B cell (primary cell): Measurements from ENCODE around the gene ABCC3. TPM values are rescaled to one million over a fixed set of nuclear protein-coding genes. Genes with fewer than 3 reads are reported as not detected.

Experiments
- ATAC-seq: fragments of 200-7000 bp; cut with Tn5 transposase; one replicate; pipeline ENCODE4 v1.10.0; 2021; ENCODE audit warnings: low read depth, mild to moderate bottlenecking, moderate number of reproducible peaks, moderate library complexity
- CTCF ChIA-PET: fragments of 350-600 bp; sonication (Branson Sonifier 250); formaldehyde crosslinking; loops from one replicate; lab custom pipeline; 2021; ENCODE audit warnings: antibody characterized with exemption, inconsistent platforms; lab: Charles Lee
- POLR2A ChIA-PET: fragments of 350-600 bp; sonication (Branson Sonifier 250); formaldehyde crosslinking; loops from one replicate; lab custom pipeline; 2021; ENCODE audit warnings: antibody characterized with exemption; lab: Charles Lee
- DNase-seq: peaks from one replicate; pipeline ENCODE4 v3.0.0; 2013
- H2AFZ ChIP-seq: 2 replicates; pipeline ENCODE4 v1.6.1; 2012; ENCODE audit warnings: mild to moderate bottlenecking, low read depth, low read length; ENCODE audit not compliant: insufficient read depth, poor library complexity, severe bottlenecking
- H3K27ac ChIP-seq, 2 donors: 1 replicate in 1 of 2; 2 replicates in 1 of 2; pipeline ENCODE4 v1.5.1; 2012 to 2013; ENCODE audit warnings: low read length in 2 of 2, mild to moderate bottlenecking in 2 of 2, moderate library complexity in 1 of 2
- H3K27me3 ChIP-seq, 4 experiments: fragments of 200-600 bp in 1 of 4; sonication (generic) in 1 of 4; replicated peaks in 1 of 4; 1 replicate in 2 of 4; 2 replicates in 2 of 4; pipeline versions ENCODE4 v1.6.1 to v1.7.0; 2013 to 2016; ENCODE audit warnings: low read length in 3 of 4, mild to moderate bottlenecking in 2 of 4, mixed read lengths in 1 of 4, moderate library complexity in 1 of 4; ENCODE audit not compliant: insufficient read depth in 4 of 4, control insufficient read depth in 3 of 4; ENCODE audit errors: control extremely low read depth in 1 of 4
- H3K36me3 ChIP-seq, 2 experiments: replicated peaks in 1 of 2; 1 replicate in 1 of 2; 2 replicates in 1 of 2; pipeline versions ENCODE4 v1.6.1 to v1.7.1; 2013; ENCODE audit warnings: low read length in 1 of 2; ENCODE audit not compliant: insufficient read depth in 2 of 2, control insufficient read depth in 1 of 2; ENCODE audit errors: control extremely low read depth in 1 of 2, extremely low read depth in 1 of 2
- H3K4me1 ChIP-seq, 2 donors: fragments of 200-600 bp in 1 of 2; sonication (generic) in 1 of 2; 1 replicate in 1 of 2; 2 replicates in 1 of 2; pipeline versions ENCODE4 v1.5.1 to v1.6.1; 2013 to 2017; ENCODE audit warnings: low read length in 2 of 2; ENCODE audit not compliant: control insufficient read depth in 2 of 2, insufficient read depth in 2 of 2
- H3K4me2 ChIP-seq: replicated peaks from 2 replicates; pipeline ENCODE3; 2012; ENCODE audit warnings: mild to moderate bottlenecking, low read depth, low read length; ENCODE audit not compliant: poor library complexity, severe bottlenecking
- H3K4me3 ChIP-seq, 5 experiments: fragments of 200-600 bp in 1 of 5; sonication (generic) in 1 of 5; 1 replicate in 3 of 5; 2 replicates in 2 of 5; pipeline versions ENCODE4 v1.5.1 to v1.7.0; 2011 to 2016; ENCODE audit warnings: low read length in 4 of 5, mild to moderate bottlenecking in 4 of 5, low read depth in 2 of 5, control low read depth in 1 of 5, moderate library complexity in 1 of 5; ENCODE audit not compliant: insufficient read depth in 1 of 5; ENCODE audit errors: control extremely low read depth in 1 of 5, extremely low read depth in 1 of 5
- H3K79me2 ChIP-seq: fragments of 200-600 bp; sonication (generic); one replicate; pipeline ENCODE4 v1.6.0; 2016; ENCODE audit warnings: low read length; ENCODE audit not compliant: control insufficient read depth, insufficient read depth
- H3K9ac ChIP-seq: fragments of 200-600 bp; sonication (generic); 2 replicates; pipeline ENCODE4 v1.6.1; 2017; ENCODE audit warnings: mild to moderate bottlenecking, low read length, moderate library complexity
- H3K9me3 ChIP-seq, 3 donors: one replicate each; pipeline versions ENCODE4 v1.6.1 to v1.7.1; 2013; ENCODE audit warnings: low read length in 2 of 3; ENCODE audit not compliant: control insufficient read depth in 2 of 3, insufficient read depth in 1 of 3; ENCODE audit errors: control extremely low read depth in 1 of 3
- H4K20me1 ChIP-seq: 2 replicates; pipeline ENCODE4 v1.6.0; 2012; ENCODE audit warnings: mild to moderate bottlenecking, low read length; ENCODE audit not compliant: insufficient read depth, control insufficient read depth, poor library complexity, severe bottlenecking
- H3K27ac Mint-ChIP-seq: one replicate; pipeline ENCODE4 v1.8.0; 2021; ENCODE audit warnings: mixed read lengths
- H3K27me3 Mint-ChIP-seq: one replicate; pipeline ENCODE4 v1.8.0; 2021; ENCODE audit warnings: mixed read lengths
- H3K4me1 Mint-ChIP-seq: one replicate; pipeline ENCODE4 v1.8.0; 2021; ENCODE audit warnings: mixed read lengths
- H3K4me3 Mint-ChIP-seq: one replicate; pipeline ENCODE4 v1.8.0; 2021; ENCODE audit warnings: mixed read lengths
- H3K9me3 Mint-ChIP-seq: one replicate; pipeline ENCODE4 v1.8.0; 2022; ENCODE audit warnings: mixed read lengths; ENCODE audit not compliant: insufficient read depth
- CTCF ChIP-seq: fragments of 200-600 bp; IDR thresholded peaks from one replicate; pipeline ENCODE4 v1.8.0; 2022; ENCODE audit warnings: antibody characterized with exemption, mild to moderate bottlenecking
- EZH2 ChIP-seq: IDR thresholded peaks from 2 replicates; pipeline ENCODE4 v1.6.1; 2012; ENCODE audit warnings: borderline replicate concordance, low read depth, mild to moderate bottlenecking, moderate library complexity, low read length; ENCODE audit not compliant: insufficient read depth, poor library complexity, severe bottlenecking
- WGBS: methylation state at CpG from one replicate; pipeline ENCODE4 v1.1.5; 2013; ENCODE audit warnings: missing lambda C conversion rate; ENCODE audit not compliant: insufficient coverage; 5-methylcytosine and 5-hydroxymethylcytosine counted together
- intact Hi-C: fragments of 100-400 bp; cut with micrococcal nuclease; formaldehyde crosslinking; loops from one replicate; pipeline ENCODE4 v1.10.0; 2022
- polyA plus RNA-seq: library from polyadenylated mRNA; depleted of rRNA; stranded (reverse); fragments of >200 nt; gene quantifications from 2 replicates; pipeline ENCODE4 v1.2.3, GENCODE V29; 2012
- total RNA-seq, 2 donors: library from RNA; stranded (reverse); fragments of 120-200 nt in 1 of 2; gene quantifications; 1 replicate in 1 of 2; 2 replicates in 1 of 2; pipeline versions ENCODE4 v1.2.3 to v1.2.4, GENCODE V29; 2013 to 2022

Gene ABCC3
- total and polyA plus RNA-seq, 2 donors (not counting 1 experiment from before 2014, with no cell fraction given) = 0.05 to 0.60 TPM

GRCh38 chr17:50637829-50638605, 3.3 kb downstream of the ABCC3 start:
- H4K20me1 ChIP-seq = no peaks in the 10 kb centered on the region
- Mint-ChIP-seq H3K4me1 (peaks cover 6% of the 10 kb centered on the region), H3K27ac (no peak overlapping the region), H3K27me3 (peaks cover 37% of the 10 kb centered on the region), H3K4me3 (no peak overlapping the region), H3K9me3 (no peaks in the 10 kb centered on the region)
- no peak overlapping the region for H3K4me3 ChIP-seq
- H3K27ac ChIP-seq = no peak overlapping the region
- peaks cover 0 to 46% (median 12%) of the 10 kb centered on the region in 4 experiments for H3K27me3 ChIP-seq
- no peak overlapping the region for H3K9ac ChIP-seq
- 89% methylated on average over 6 of the region's 7 CpGs for WGBS
- H3K79me2 ChIP-seq = no peaks in the 10 kb centered on the region
- H3K4me1 ChIP-seq = peaks cover 6 to 10% of the 10 kb centered on the region in 2 donors
- ATAC-seq = no peak
- CTCF ChIA-PET = interaction anchor here (0.5 to 4.1 kb wide), 2 partner anchors 12 to 98 kb away, joined by 3 to 12 read pairs; no protein-coding TSS in a partner anchor
- POLR2A ChIA-PET = no interaction called here
- no peak for TF ChIP-seq CTCF
- no peak for TF ChIP-seq EZH2
- H3K36me3 ChIP-seq = no peaks in the 10 kb centered on the region
- H2AFZ ChIP-seq = no peak overlapping the region
- no peak for DNase-seq
- intact Hi-C loops = no loop called here
- H3K9me3 ChIP-seq = no peaks in the 10 kb centered on the region
- H3K4me2 ChIP-seq = no peak overlapping the region

- ATAC-seq (no peak), DNase-seq (no peak)
- H3K4me3 ChIP-seq = no peak overlapping the region
- POLR2A ChIA-PET = no interaction called here
- Mint-ChIP-seq H3K4me1 (peaks cover 6% of the 10 kb centered on the region), H3K4me3 (no peak overlapping the region), H3K27ac (no peak overlapping the region), H3K27me3 (peaks cover 38% of the 10 kb centered on the region), H3K9me3 (no peaks in the 10 kb centered on the region)
- H2AFZ ChIP-seq = no peak overlapping the region
- no peak overlapping the region for H3K4me2 ChIP-seq
- H3K9me3 ChIP-seq = no peaks in the 10 kb centered on the region
- WGBS = 96% methylated on average over 2 of the region's 2 CpGs
- H3K36me3 ChIP-seq = no peaks in the 10 kb centered on the region
- H3K79me2 ChIP-seq = no peaks in the 10 kb centered on the region
- intact Hi-C loops = no loop called here
- peaks cover 6 to 10% of the 10 kb centered on the region in 2 donors for H3K4me1 ChIP-seq
- CTCF ChIA-PET = interaction anchor here (4.1 kb wide), 1 partner anchor 12 kb away, joined by 12 read pairs; no protein-coding TSS in a partner anchor
- H3K27ac ChIP-seq = no peak overlapping the region
- TF ChIP-seq EZH2 = no peak
- no peak for TF ChIP-seq CTCF
- no peak overlapping the region for H3K9ac ChIP-seq
- no peaks in the 10 kb centered on the region for H4K20me1 ChIP-seq
- H3K27me3 ChIP-seq = peaks cover 0 to 43% (median 12%) of the 10 kb centered on the region in 4 experiments
Observed at GRCh38 chr17:50638606-50638965, 3.9 kb downstream of the ABCC3 start.
